ENCODE data around the gene EPHB4. TPM values are rescaled to one million over a fixed set of nuclear protein-coding genes. Genes with fewer than 3 reads are reported as not detected.

Gene EPHB4
- total RNA-seq, 2 experiments from 2014 or later = 4.1 to 5.9 TPM

Small RNA genes within 50 kb of the gene (microRNA-seq; reads per million reads assigned to microRNA genes)
- not detected for gene MIR6875 (ENCODE audit: borderline replicate concordance)

Other genes with a start within 250 kb of the EPHB4 start
- 10 to 100 TPM; 70.3 to 71.7 TPM for gene LRCH4, start 241.4 kb downstream of the EPHB4 start, total RNA-seq
- 1 to 10 TPM; 1.4 to 2.1 TPM for gene FBXO24, start 241.2 kb downstream of the EPHB4 start, total RNA-seq
- 1 to 10 TPM; 7.6 to 8.9 TPM for gene PCOLCE, start 225.2 kb downstream of the EPHB4 start, total RNA-seq
- 10 to 100 TPM; 14.4 to 19.9 TPM for gene MOSPD3, start 215.0 kb downstream of the EPHB4 start, total RNA-seq
- 10 to 100 TPM; 10.1 to 12.4 TPM for gene TFR2, start 186.0 kb downstream of the EPHB4 start, total RNA-seq
- not detected for gene ACTL6B, start 171.1 kb downstream of the EPHB4 start, total RNA-seq
- 100 to 1,000 TPM; 172 to 200 TPM for gene GNB2, start 153.8 kb downstream of the EPHB4 start, total RNA-seq
- 10 to 100 TPM; 40.3 to 40.9 TPM for gene GIGYF1, start 133.3 kb downstream of the EPHB4 start, total RNA-seq
- gene POP7, start 121.4 kb downstream of the EPHB4 start, total RNA-seq = 10 to 100 TPM; 46.1 to 59.4 TPM
- not detected for gene EPO, start 107.1 kb downstream of the EPHB4 start, total RNA-seq
- not detected for gene ZAN, start 93.9 kb downstream of the EPHB4 start, total RNA-seq
- gene SLC12A9, start 25.2 kb upstream of the EPHB4 start, total RNA-seq = 10 to 100 TPM; 13.6 to 15.6 TPM
- gene TRIP6, start 39.9 kb upstream of the EPHB4 start, total RNA-seq = 10 to 100 TPM; 22.2 to 31.1 TPM
- 100 to 1,000 TPM; 253 to 260 TPM for gene SRRT, start 47.6 kb upstream of the EPHB4 start, total RNA-seq
- gene UFSP1, start 62.2 kb upstream of the EPHB4 start, total RNA-seq = 1 to 10 TPM; 1.5 to 1.7 TPM
- gene ACHE, start 68.4 kb upstream of the EPHB4 start, total RNA-seq = under 1 TPM in 1 of 2 experiments, not detected in 1; 0.09 TPM
- gene MUC3A, start 122.0 kb upstream of the EPHB4 start, total RNA-seq = not detected
- gene MUC12, start 142.0 kb upstream of the EPHB4 start, total RNA-seq = under 1 TPM in 1 of 2 experiments, not detected in 1; 0.34 TPM
- gene MUC17, start 192.6 kb upstream of the EPHB4 start, total RNA-seq = not detected

Data from activated CD4-positive, alpha-beta T cell treated with anti-CD3 and anti-CD28 coated beads for 36 hours (primary cell).